ENCODE measurements around the gene TSN. TPM values are rescaled to one million over a fixed set of nuclear protein-coding genes. Genes with fewer than 3 reads are reported as not detected.

The TSN gene
- total and polyA plus RNA-seq, 9 of the 15 experiments (the other 6 are each of a cell fraction or from before 2014, with no cell fraction given) = 63.2 to 152 (median 95.2) TPM

GRCh38 chr2:121722479-121722878 lies 33.0 kb upstream of the TSN start (continued):
- TF ChIP-seq CTCF (IDR thresholded peaks at IDR 0.05 in 2 of 3, conservative IDR thresholded peaks at IDR 0.05 in 1 of 3; ENCODE audit: insufficient read depth in 2 of 3, low read depth in 1 of 3, low read length in 3 of 3) (no peak), ZNF407 (IDR thresholded peaks at IDR 0.05; ENCODE audit: low read depth) (no peak), BRD9 (IDR thresholded peaks at IDR 0.05; ENCODE audit: low read depth, partially characterized antibody) (no peak), NUFIP1 (IDR thresholded peaks at IDR 0.05; ENCODE audit: partially characterized antibody) (no peak), NFYB (IDR thresholded peaks at IDR 0.05; ENCODE audit: extremely low read depth, insufficient read length) (no peak), MAFG (tag; conservative IDR thresholded peaks at IDR 0.05) (0 out of 2 replicates have a peak, but pooled peaks have one; percentile 4), ZBTB43 (CRISPR knock-in tag; IDR thresholded peaks at IDR 0.05) (no peak)
